ENCODE data around the gene FTL.
A peak's percentile ranks its signal among the peaks of the same experiment; 100 is the strongest.
"Not testable (repeated sequence)": the region's sequence is repeated elsewhere in the genome, so short reads cannot be mapped to it uniquely, and the experiment has no call there.

Gene FTL

DNA sequence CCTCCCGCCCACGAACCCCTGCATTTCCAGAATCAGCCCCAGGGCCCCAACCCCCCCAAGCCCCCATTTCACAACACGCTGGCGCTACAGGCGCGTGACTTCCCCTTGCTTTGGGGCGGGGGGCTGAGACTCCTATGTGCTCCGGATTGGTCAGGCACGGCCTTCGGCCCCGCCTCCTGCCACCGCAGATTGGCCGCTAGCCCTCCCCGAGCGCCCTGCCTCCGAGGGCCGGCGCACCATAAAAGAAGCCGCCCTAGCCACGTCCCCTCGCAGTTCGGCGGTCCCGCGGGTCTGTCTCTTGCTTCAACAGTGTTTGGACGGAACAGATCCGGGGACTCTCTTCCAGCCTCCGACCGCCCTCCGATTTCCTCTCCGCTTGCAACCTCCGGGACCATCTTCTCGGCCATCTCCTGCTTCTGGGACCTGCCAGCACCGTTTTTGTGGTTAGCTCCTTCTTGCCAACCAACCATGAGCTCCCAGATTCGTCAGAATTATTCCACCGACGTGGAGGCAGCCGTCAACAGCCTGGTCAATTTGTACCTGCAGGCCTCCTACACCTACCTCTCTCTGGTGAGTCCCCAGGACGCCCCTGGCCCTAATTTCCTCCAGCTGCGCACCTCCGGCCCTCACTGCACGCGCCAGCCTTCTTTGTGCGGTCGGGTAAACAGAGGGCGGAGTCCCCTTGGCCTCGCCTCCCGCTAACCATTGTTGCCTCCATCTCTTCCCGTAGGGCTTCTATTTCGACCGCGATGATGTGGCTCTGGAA lies at the start of gene FTL:
TSS of gene FTL (plus strand) at position 270 of the 766 bp plus-strand sequence. CDS start at position 469, 199 bp downstream.
- peak; percentile 91 for DNase-seq

DNA sequence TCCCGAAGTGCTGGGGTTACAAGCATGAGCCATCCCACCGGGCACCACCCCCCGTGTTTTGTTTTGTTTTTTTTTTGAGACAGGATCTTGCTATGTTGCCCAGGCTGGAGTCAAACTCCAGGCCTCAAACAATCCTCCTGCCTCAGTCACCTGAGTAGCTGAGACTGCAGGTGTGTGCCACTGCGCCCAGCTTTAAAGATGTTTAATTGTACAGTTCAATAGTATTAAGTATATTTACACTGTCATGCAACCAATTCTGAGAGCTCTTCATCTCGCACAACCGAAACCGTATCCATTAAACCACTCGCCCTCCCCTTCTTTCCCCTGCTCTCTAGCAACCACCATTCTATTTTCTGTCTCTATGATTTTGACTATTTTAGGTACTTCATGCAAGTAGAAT lies 49.4 kb upstream of the FTL start:
- peak; percentile 53 for DNase-seq

DNA sequence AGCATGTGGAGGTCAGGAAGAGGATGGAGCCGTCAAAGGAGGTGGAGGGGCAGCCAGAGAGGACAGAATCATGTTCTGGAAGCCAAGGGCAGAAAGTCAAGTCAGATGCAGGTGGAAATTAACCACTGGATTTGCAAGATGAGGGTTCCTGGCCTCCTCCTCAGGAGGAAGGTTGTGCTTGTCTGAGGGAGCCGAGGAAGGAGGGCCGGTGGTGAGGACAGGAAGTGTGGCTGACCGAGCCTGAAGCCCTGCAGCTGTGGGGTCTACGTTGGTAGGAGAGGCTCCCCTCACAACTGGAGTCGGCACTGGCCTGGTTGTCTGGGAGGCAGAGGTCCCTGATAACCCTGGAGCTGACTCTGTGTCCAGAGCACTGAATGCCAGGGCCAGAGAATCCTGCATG lies 47.0 kb upstream of the FTL start:
- DNase-seq = no peak

DNA sequence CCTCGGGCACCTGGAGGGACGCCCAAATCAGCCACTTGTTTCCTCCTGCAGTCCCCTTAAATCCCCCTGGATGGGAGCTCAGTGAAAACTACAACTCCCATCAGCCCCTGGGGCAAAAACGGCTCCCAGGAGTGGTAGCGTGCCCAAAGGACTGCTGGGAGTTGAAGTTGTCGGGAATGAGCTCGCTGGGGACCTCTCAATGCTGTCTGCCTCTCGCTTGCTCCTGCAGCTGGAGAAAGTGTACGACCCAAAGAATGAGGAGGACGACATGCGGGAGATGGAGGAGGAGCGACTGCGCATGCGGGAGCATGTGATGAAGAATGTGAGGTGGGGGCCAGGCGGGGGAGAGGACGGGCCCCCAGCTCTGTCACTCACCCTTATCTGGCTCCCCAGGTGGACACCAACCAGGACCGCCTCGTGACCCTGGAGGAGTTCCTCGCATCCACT lies 46.3 kb upstream of the FTL start:
- DNase-seq = no peak

DNA sequence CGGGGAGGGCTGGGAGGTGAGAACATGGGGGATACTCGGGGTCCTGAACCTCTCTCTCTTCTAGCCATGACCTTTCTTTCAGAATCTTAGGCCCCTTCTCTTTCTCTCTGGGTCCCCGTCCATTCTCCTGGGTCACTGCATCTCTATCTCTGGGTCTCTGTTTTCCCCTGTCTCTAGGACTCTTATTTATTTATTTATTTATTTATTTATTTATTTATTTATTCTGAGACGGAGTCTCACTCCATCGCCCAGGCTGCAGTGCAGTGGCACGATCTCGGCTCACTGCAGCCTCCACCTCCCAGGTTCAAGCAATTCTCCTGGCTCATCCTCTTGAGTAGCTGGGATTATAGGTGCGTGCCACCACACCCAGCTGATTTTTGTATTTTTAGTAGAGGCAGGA lies 45.8 kb upstream of the FTL start:
- DNase-seq = not testable (repeated sequence)

- DNase-seq = no peak
Observed at GRCh38 chr19:48920949-48921348, 44.2 kb upstream of the FTL start.

DNA sequence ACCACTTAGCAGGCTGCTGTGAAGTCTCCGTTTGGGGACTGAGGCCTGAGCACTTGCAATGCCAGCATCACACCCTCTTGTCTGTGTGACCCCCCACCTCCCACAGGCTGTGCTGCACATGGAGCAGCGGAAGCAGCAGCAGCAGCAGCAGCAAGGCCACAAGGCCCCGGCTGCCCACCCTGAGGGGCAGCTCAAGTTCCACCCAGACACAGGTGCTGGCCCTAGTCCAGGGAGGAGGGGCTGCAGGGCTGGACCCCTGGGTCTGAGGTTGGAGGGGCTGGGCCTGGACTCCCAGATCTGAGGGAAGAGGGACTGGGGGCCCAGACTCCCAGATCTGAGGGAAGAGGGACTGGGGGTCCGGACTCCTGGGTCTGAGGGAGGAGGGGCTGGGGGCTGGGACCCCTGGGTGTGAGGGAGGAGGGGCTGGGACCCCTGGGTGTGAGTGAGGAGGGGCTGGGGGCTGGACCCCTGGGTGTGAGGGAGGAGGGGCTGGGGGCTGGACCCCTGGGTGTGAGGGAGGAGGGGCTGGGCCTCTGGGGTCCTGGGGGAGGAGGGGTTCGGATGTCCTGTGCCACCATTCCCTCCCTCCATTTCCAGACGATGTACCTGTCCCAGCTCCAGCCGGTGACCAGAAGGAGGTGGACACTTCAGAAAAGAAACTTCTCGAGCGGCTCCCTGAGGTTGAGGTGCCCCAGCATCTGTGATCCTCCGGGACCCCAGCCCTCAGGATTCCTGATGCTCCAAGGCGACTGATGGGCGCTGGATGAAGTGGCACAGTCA lies 43.2 kb upstream of the FTL start:
- DNase-seq = no peak

- no peak for DNase-seq
Observed at GRCh38 chr19:48922548-48923490, 42.3 kb upstream of the FTL start.

- no peak for DNase-seq
Observed at GRCh38 chr19:48925240-48925843, 39.8 kb upstream of the FTL start.

DNA sequence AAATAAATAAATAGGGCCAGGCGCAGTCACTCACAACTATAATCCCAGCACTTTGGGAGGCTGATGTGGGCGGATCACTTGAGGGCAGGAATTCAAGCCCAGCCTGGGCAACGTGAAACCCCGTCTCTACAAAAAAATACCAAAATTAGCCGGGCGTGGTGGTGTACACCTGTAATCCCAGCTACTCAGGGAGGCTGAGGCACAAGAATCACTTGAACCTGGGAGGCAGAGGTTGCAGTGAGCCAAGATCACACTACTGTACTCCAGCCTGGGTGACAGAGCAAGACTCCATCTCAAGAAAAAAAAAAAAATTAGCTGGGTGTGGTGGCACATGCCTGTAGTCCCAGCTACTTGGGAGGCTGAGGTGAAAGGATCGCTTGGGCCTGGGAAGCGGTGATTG lies 39.2 kb upstream of the FTL start:
- not testable (repeated sequence) for DNase-seq

DNA sequence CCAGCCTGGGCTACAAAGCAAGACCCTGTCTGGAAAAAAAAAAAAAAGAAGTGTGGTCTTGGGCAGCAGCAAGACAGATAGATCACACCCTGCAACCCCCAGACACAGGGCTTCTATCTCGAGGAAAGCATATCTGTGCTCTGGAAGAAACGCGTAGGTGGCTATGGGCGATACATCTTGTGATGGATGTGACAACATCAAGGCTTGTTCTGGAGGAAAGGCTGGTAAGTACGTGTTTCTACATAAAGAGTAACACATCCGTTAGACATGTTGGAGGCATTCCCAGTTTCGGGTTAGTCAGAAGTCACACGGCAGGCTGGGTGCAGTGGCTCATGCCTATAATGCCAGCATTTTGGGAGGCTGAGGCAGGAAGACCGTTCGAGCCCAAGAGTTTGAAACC lies 38.2 kb upstream of the FTL start:
- DNase-seq = no peak

- not testable (repeated sequence) for DNase-seq
Observed at GRCh38 chr19:48927692-48928091, 37.4 kb upstream of the FTL start.

GRCh38 chr19:48928164-48929025 lies 36.7 kb upstream of the FTL start:
- no peak for DNase-seq

GRCh38 chr19:48933382-48933932 lies 31.7 kb upstream of the FTL start, which contains the start of gene DHDH:
Gene DHDH, plus strand, starts transcription at chr19:48933699. Its CDS starts 23 bp downstream, at chr19:48933722.
- peak; percentile 91 for DNase-seq

DNA sequence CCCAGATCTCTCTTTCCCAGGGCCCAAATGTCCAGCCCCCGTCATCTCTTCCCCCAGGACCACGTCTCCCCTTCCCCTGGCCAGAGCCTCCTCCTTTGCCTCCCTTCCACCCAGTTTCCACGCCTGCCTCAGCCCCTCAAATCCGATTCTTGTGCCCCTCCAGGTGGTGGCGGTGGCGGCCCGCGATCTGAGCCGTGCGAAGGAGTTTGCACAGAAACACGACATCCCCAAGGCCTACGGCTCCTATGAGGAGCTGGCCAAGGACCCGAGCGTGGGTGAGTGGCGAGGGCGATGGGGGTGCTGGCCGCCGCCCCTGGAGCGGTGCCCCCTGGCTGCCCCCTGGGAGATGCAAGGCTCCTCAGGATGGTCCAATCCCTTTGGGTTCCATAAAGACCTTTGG lies 30.3 kb upstream of the FTL start:
- no peak for DNase-seq

- DNase-seq = no peak
Observed at GRCh38 chr19:48935864-48936263, 29.2 kb upstream of the FTL start.

DNA sequence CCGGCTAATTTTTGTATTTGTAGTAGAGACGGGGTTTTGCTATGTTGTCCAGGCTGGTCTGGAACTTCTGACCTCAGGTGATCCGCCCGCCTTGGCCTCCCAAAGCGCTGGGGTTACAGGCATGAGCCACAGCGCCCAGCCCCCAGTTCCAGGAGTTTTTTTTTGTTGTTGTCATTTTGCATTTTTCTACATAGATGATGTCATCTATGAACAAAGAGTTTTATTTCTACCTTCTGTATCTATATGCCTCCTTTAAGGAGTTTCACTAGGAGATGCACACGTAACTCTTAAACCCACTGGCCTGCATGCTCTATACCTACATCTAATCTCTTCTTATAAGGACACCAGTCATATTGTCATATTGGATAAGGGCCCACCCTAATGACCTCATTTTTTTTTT lies 26.9 kb upstream of the FTL start:
- DNase-seq = no peak

- no peak for DNase-seq
Observed at GRCh38 chr19:48940902-48941301, 24.2 kb upstream of the FTL start.

DNA sequence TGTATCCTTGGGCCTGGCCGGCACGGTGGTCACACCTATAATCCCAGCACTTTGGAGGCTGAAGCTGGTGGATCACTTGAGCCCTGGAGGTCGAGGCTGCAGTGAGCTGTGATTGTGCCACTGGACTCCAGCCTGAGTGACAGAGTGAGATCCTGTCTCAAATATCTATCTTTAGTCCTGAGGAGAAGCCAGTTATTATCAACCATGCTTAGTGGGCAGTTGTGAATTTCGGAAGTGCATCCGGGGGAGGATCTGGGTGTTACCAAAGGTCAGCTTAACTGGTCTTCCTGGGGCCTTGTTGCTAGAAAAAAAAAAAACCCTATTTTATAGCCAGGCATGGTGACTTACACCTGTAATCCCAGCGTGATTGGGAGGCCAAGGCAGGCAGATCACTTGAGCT lies 22.0 kb upstream of the FTL start:
- DNase-seq = no peak

- DNase-seq = no peak
Observed at GRCh38 chr19:48945415-48945814, 19.7 kb upstream of the FTL start.

GRCh38 chr19:48945817-48946216 lies 19.3 kb upstream of the FTL start:
- no peak for DNase-seq
